K562 (cell line): Measurements from ENCODE around the gene SLC40A1.

Experiments used
- ARHGAP35 ChIP-seq: fragments of 450-650 bp; IDR thresholded peaks from 2 replicates; pipeline ENCODE4 v1.6.1; 2018; ENCODE audit not compliant: partially characterized antibody
- ASH1L ChIP-seq: fragments of 450-650 bp; IDR thresholded peaks from 2 replicates; pipeline ENCODE4 v1.6.1; 2018; ENCODE audit warnings: borderline replicate concordance, mild to moderate bottlenecking, low read depth; ENCODE audit not compliant: partially characterized antibody
- CEBPG ChIP-seq, 3 experiments: fragments of 200-800 bp in 1 of 3; sonication (Bioruptor generic) in 1 of 3; sonication (generic) in 1 of 3; formaldehyde crosslinking in 1 of 3; IDR thresholded peaks in 2 of 3; conservative IDR thresholded peaks in 1 of 3; 2 replicates each; pipeline versions ENCODE4 v1.6.1 to v1.8.0; 2016 to 2022; ENCODE audit warnings: missing compliant biosample characterization in 2 of 3, missing genetic modification characterization in 2 of 3, mild to moderate bottlenecking in 1 of 3, missing genetic modification reagents in 1 of 3
- CTCF ChIP-seq, 3 experiments: IDR thresholded peaks in 2 of 3; conservative IDR thresholded peaks in 1 of 3; 2 replicates each; pipeline ENCODE4 v1.5.1; 2011 to 2012; ENCODE audit warnings: low read length in 3 of 3, mild to moderate bottlenecking in 3 of 3, control low read depth in 2 of 3, improper control_type of control experiment in 1 of 3, inconsistent platforms in 1 of 3, low read depth in 1 of 3, mixed read lengths in 1 of 3, moderate library complexity in 1 of 3; ENCODE audit not compliant: insufficient read depth in 2 of 3
- POLR2A ChIP-seq: fragments of 450-650 bp; conservative IDR thresholded peaks from 2 replicates; pipeline ENCODE4 v1.6.1; 2016
- RFX5 ChIP-seq: IDR thresholded peaks from 2 replicates; pipeline ENCODE4 v1.6.1; 2011; ENCODE audit warnings: low read depth, mild to moderate bottlenecking, improper control_type of control experiment, low read length
- SP2 ChIP-seq: IDR thresholded peaks from 2 replicates; pipeline ENCODE4 v1.6.1; 2011; ENCODE audit warnings: mild to moderate bottlenecking, low read depth, low read length, moderate library complexity; ENCODE audit not compliant: poor library complexity, severe bottlenecking; ENCODE audit errors: extremely low read depth

GRCh38 chr2:189566046-189566445 lies 14.5 kb downstream of the SLC40A1 start:
- TF ChIP-seq ARHGAP35, result no peak
- TF ChIP-seq CTCF (IDR thresholded peaks at IDR 0.05 in 2 of 3, conservative IDR thresholded peaks at IDR 0.05 in 1 of 3; ENCODE audit: insufficient read depth in 2 of 3, low read depth in 1 of 3, low read length in 3 of 3), result no peak
- TF ChIP-seq CEBPG (CRISPR knock-in tag; IDR thresholded peaks at IDR 0.05), result no peak
- no peak for TF ChIP-seq CEBPG (tag; conservative IDR thresholded peaks at IDR 0.05 in 1 of 2, IDR thresholded peaks at IDR 0.05 in 1 of 2)
- TF ChIP-seq RFX5, result no peak
- TF ChIP-seq ASH1L, result no peak
- no peak for TF ChIP-seq POLR2A
- no peak for TF ChIP-seq SP2
